Activated T-cell treated with anti-CD3 and anti-CD28 coated beads, Interleukin-2, amount 50 U/mL, for 48 hours (primary cell): ENCODE results near the gene PCNX2.
"Not testable (repeated sequence)": the region's sequence is repeated elsewhere in the genome, so short reads cannot be mapped to it uniquely, and the experiment has no call there.

Source experiments
- DNase-seq, 2 experiments: peaks; one replicate each; pipeline ENCODE4 v3.0.0-alpha.2; 2020

The PCNX2 gene

GRCh38 chr1:233042834-233043233 lies 252.7 kb downstream of the PCNX2 start:
- DNase-seq = no peak

GRCh38 chr1:233040494-233040893 lies 255.0 kb downstream of the PCNX2 start:
- DNase-seq = no peak

- DNase-seq = no peak
Observed at GRCh38 chr1:233038581-233038980, 256.9 kb downstream of the PCNX2 start.

- DNase-seq = no peak
Observed at GRCh38 chr1:233037843-233038242, 257.7 kb downstream of the PCNX2 start.

GRCh38 chr1:233034836-233035235 lies 260.7 kb downstream of the PCNX2 start:
- DNase-seq = no peak

- DNase-seq = no peak
Observed at GRCh38 chr1:233033361-233033760, 262.2 kb downstream of the PCNX2 start.

GRCh38 chr1:233032916-233033315 lies 262.6 kb downstream of the PCNX2 start:
- DNase-seq = no peak

GRCh38 chr1:233031521-233031920 lies 264.0 kb downstream of the PCNX2 start:
- DNase-seq = no peak

GRCh38 chr1:233027046-233027445 lies 268.5 kb downstream of the PCNX2 start:
- no peak for DNase-seq

- DNase-seq = no peak
Observed at GRCh38 chr1:233025567-233025966, 270.0 kb downstream of the PCNX2 start.

- no peak for DNase-seq
Observed at GRCh38 chr1:233025157-233025556, 270.4 kb downstream of the PCNX2 start.

- DNase-seq = no peak
Observed at GRCh38 chr1:233024199-233024598, 271.3 kb downstream of the PCNX2 start.

GRCh38 chr1:233022246-233022645 lies 273.3 kb downstream of the PCNX2 start:
- no peak for DNase-seq

GRCh38 chr1:233020426-233020825 lies 275.1 kb downstream of the PCNX2 start:
- no peak for DNase-seq

GRCh38 chr1:233019778-233020325 lies 275.7 kb downstream of the PCNX2 start:
- DNase-seq = no peak

- DNase-seq = no peak
Observed at GRCh38 chr1:233019083-233019482, 276.4 kb downstream of the PCNX2 start.

- DNase-seq = no peak
Observed at GRCh38 chr1:233016798-233017197, 278.7 kb downstream of the PCNX2 start.

- no peak for DNase-seq
Observed at GRCh38 chr1:233015965-233016364, 279.6 kb downstream of the PCNX2 start.

- DNase-seq = no peak
Observed at GRCh38 chr1:233012021-233012420, 283.5 kb downstream of the PCNX2 start.

GRCh38 chr1:233010146-233010545 lies 285.4 kb downstream of the PCNX2 start:
- no peak for DNase-seq

GRCh38 chr1:233006541-233006973 lies 289.0 kb downstream of the PCNX2 start:
- DNase-seq = no peak

GRCh38 chr1:233006108-233006507 lies 289.4 kb downstream of the PCNX2 start:
- DNase-seq = no peak

- no peak for DNase-seq
Observed at GRCh38 chr1:233005703-233006102, 289.8 kb downstream of the PCNX2 start.

GRCh38 chr1:233005156-233005555 lies 290.4 kb downstream of the PCNX2 start:
- no peak for DNase-seq

GRCh38 chr1:233004451-233004850 lies 291.1 kb downstream of the PCNX2 start:
- no peak for DNase-seq

GRCh38 chr1:233003638-233004037 lies 291.9 kb downstream of the PCNX2 start:
- DNase-seq = not testable (repeated sequence)
